ENCODE measurements around the gene THSD4.

DNA sequence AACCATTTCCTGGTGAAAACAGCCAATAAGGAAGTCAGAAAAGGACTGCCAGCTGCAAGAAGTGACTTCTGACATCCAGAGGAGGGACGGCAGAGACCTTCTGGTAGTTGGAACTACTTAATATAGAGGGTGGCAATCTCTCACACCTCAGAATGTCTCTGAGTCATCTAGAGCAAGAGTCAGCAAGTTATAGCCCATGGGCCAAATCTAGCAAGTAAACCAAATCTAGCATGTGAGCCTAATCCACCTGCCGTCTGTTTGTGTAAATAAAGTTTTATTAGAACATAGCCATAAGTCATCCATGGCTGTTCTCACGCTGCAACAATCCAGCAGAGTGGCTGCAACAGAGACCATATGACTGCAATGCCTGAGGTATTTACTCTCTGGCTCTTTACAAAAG, 534.6 kb downstream of the THSD4 start:
- TF ChIP-seq, protein P1, sequence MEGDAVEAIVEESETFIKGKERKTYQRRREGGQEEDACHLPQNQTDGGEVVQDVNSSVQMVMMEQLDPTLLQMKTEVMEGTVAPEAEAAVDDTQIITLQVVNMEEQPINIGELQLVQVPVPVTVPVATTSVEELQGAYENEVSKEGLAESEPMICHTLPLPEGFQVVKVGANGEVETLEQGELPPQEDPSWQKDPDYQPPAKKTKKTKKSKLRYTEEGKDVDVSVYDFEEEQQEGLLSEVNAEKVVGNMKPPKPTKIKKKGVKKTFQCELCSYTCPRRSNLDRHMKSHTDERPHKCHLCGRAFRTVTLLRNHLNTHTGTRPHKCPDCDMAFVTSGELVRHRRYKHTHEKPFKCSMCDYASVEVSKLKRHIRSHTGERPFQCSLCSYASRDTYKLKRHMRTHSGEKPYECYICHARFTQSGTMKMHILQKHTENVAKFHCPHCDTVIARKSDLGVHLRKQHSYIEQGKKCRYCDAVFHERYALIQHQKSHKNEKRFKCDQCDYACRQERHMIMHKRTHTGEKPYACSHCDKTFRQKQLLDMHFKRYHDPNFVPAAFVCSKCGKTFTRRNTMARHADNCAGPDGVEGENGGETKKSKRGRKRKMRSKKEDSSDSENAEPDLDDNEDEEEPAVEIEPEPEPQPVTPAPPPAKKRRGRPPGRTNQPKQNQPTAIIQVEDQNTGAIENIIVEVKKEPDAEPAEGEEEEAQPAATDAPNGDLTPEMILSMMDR (IDR thresholded peaks at IDR 0.05) = no peak
- TF ChIP-seq EP300 (IDR thresholded peaks at IDR 0.05) = no peak

Data from upper lobe of left lung (tissue), 4 donors.